HUES48 (cell line): ENCODE data around the gene EYS.
"Not testable (repeated sequence)": the region's sequence is repeated elsewhere in the genome, so short reads cannot be mapped to it uniquely, and the experiment has no call there.

Experiments
- H3K27ac ChIP-seq: one replicate; pipeline ENCODE4 v1.7.0; 2013; ENCODE audit warnings: low read depth, low read length, inconsistent platforms
- H3K27me3 ChIP-seq: 2 replicates; pipeline ENCODE4 v1.6.1; 2013; ENCODE audit warnings: mild to moderate bottlenecking, low read length; ENCODE audit not compliant: control insufficient read depth, insufficient read depth
- H3K36me3 ChIP-seq: 2 replicates; pipeline ENCODE4 v1.6.1; 2013; ENCODE audit warnings: low read length; ENCODE audit not compliant: control insufficient read depth, insufficient read depth
- H3K4me1 ChIP-seq: 2 replicates; pipeline ENCODE4 v1.6.1; 2013; ENCODE audit warnings: mild to moderate bottlenecking, low read length; ENCODE audit not compliant: control insufficient read depth, insufficient read depth
- H3K4me3 ChIP-seq: 2 replicates; pipeline ENCODE4 v1.5.1; 2013; ENCODE audit warnings: mild to moderate bottlenecking, low read depth, low read length
- H3K9ac ChIP-seq: 2 replicates; pipeline ENCODE4 v1.6.1; 2013; ENCODE audit warnings: mild to moderate bottlenecking, low read depth, low read length, moderate library complexity
- H3K9me3 ChIP-seq: 2 replicates; pipeline ENCODE4 v1.6.1; 2013; ENCODE audit warnings: low read length; ENCODE audit not compliant: control insufficient read depth, insufficient read depth

EYS gene

DNA sequence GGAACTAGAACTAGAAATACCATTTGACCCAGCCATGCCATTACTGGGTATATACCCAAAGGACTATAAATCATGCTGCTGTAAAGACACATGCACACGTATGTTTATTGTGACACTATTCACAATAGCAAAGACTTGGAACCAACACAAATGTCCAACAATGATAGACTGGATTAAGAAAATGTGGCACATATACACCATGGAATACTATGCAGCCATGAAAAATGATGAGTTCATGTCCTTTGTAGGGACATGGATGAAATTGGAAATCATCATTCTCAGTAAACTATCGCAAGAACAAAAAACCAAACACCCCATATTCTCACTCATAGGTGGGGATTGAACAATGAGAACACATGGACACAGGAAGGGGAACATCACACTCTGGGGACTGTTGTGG is 1968.8 kb downstream of the EYS start:
- H3K4me1 ChIP-seq, H3K36me3 ChIP-seq, H3K4me3 ChIP-seq, H3K9me3 ChIP-seq, H3K27me3 ChIP-seq, H3K9ac ChIP-seq, H3K27ac ChIP-seq: not testable (repeated sequence)

DNA sequence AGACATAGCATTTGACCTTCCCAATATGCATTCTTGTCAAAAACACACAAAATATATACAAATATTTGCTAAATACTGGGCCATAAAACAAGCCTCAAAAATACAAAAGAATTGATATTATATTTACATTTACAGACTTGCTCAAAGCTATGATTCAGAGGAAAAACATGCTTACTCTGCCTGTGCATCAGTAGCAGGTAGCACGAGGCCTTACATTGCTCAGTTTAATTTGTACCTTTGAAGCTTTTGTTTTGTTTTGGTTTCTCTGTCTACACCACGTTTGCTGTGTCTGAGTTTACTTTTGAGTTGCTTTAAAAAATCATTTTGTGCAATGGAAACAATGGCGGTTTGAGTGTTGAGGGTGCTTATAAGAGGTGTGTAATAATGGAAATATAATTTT is 1972.1 kb downstream of the EYS start:
- Histone ChIP-seq H3K27ac (no peak overlapping the region), H3K27me3 (no peaks in the 10 kb centered on the region), H3K4me3 (no peak overlapping the region), H3K36me3 (no peaks in the 10 kb centered on the region), H3K4me1 (no peaks in the 10 kb centered on the region), H3K9ac (no peak overlapping the region), H3K9me3 (no peaks in the 10 kb centered on the region)

DNA sequence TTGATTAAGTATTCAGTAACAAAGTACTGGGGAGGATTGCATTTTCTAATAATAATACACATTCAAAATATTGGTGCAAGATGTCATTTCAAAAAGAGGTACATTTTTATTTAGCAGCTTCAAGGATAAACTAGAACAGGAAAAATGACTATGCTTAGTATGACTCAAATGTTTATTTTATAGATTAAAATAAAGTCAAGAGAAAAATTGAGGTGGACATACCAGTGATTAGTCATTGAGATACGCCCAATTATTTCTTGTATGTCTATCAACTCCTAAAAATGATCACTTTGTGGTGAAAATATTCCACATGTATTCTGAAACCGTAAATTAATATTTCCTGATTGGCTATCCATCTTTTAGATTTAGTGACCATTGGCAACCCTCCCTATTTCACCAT is 1974.7 kb downstream of the EYS start:
- no peaks in the 10 kb centered on the region for H3K4me1 ChIP-seq
- no peak overlapping the region for H3K9ac ChIP-seq
- no peaks in the 10 kb centered on the region for H3K36me3 ChIP-seq
- no peak overlapping the region for H3K27ac ChIP-seq
- no peaks in the 10 kb centered on the region for H3K27me3 ChIP-seq
- H3K4me3 ChIP-seq, result no peak overlapping the region
- H3K9me3 ChIP-seq, result no peaks in the 10 kb centered on the region

DNA sequence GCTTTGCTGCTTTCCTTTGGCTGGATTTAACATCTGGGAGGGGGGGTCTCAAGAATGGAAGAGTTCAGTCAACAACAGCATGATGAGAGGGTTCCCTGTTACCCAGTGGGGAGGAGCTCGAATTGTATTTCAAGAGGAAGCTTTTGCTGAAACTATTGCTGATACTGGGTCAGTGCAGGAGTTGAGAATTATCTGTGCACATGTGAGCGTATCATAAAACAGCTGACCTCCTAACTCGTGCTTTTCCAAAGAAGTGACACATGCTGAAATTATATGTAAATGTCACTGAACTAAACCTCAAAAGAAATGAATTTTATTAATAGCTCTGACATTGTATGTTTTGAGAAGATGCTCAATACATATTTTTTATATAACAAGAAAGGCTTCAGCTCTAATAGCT is 1975.1 kb downstream of the EYS start:
- Histone ChIP-seq H3K4me1 (no peaks in the 10 kb centered on the region), H3K9ac (no peak overlapping the region), H3K9me3 (no peaks in the 10 kb centered on the region), H3K36me3 (no peaks in the 10 kb centered on the region), H3K27ac (no peak overlapping the region), H3K27me3 (no peaks in the 10 kb centered on the region), H3K4me3 (no peak overlapping the region)

DNA sequence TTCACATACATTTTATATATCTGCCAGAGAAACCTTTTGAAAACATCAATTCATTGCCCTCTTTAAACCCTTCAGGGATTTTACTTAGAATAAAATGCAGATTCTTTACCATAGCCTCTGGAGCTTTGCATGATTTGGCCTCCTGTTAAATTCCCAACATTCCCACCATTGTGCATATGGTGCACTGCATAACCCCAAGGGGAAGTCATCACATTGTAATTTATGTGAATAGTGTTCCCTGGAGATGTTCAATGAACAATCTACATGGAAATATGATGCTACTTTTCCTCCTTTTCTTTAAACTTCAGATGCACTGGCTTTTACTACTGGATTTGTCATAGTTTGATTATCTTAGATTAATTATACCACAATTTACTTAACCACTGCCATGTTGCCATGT is 1976.7 kb downstream of the EYS start:
- Histone ChIP-seq H3K9me3 (no peaks in the 10 kb centered on the region), H3K4me3 (no peak overlapping the region), H3K27ac (no peak overlapping the region), H3K27me3 (no peaks in the 10 kb centered on the region), H3K36me3 (no peaks in the 10 kb centered on the region), H3K4me1 (no peaks in the 10 kb centered on the region), H3K9ac (no peak overlapping the region)

DNA sequence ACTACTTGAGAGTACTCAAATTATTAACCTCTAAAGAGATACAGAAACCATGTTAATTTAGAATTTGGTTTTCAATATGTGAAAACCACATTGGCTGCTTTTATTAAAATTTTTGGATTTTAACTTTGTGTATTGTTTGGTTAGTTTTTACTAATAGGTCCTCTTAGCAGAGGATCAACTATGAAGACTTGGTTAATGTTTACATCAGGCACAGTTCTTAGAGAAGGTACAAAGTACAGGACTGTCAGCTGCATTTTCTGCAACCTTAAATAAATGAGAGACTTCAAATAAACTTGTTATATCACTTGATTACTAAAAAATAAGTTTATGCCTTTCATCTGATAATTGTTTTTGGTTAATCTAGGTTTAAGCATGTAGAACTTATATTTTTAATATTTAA is 1982.3 kb downstream of the EYS start:
- no peak overlapping the region for H3K4me3 ChIP-seq
- H3K36me3 ChIP-seq, result no peaks in the 10 kb centered on the region
- H3K9me3 ChIP-seq, result no peaks in the 10 kb centered on the region
- no peaks in the 10 kb centered on the region for H3K4me1 ChIP-seq
- H3K27me3 ChIP-seq, result no peaks in the 10 kb centered on the region
- H3K27ac ChIP-seq, result no peak overlapping the region
- H3K9ac ChIP-seq, result no peak overlapping the region

DNA sequence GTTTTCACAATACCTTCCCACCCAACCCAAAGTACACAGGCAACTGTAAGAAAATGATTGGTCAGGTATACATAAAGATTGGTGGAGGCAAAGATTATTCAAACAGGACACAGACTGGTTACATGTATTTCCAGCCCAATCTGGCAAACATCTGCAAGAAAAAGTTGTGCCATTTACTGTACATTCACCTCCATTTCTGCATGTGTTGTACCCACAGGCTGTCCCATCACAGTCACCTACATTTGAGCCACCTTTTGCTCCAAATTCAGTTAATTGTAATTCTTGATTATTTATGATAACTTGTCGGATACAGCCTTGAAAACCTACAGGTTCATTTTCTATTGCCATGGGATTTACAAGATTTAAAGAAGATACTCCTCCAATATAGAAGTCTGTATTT is 1985.8 kb downstream of the EYS start:
- Histone ChIP-seq H3K4me1 (no peaks in the 10 kb centered on the region), H3K36me3 (no peaks in the 10 kb centered on the region), H3K9me3 (no peaks in the 10 kb centered on the region), H3K27me3 (no peaks in the 10 kb centered on the region), H3K4me3 (no peak overlapping the region), H3K9ac (no peak overlapping the region), H3K27ac (no peak overlapping the region)

DNA sequence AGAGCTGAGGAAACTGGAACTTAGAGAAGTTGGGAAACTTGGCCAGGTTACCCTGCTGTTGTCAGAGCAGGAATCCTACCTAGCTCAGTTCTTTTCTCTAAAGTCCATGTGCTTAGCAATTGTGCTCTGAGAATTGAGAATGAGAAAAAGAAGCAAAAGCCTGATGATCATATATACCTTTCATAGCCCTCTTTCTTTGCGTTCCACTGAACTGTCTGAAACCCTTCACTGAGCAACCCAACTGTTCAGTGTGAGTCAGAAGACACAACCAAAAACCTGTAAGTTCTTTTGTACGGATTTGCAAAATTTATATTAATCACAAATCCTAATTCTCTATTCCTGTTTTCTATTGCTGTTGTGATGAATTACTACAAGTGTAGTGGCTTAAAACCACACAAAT is 1990.9 kb downstream of the EYS start:
- Histone ChIP-seq H3K9me3 (no peaks in the 10 kb centered on the region), H3K4me3 (no peak overlapping the region), H3K27ac (no peak overlapping the region), H3K4me1 (no peaks in the 10 kb centered on the region), H3K36me3 (peaks cover 37% of the 10 kb centered on the region), H3K9ac (no peak overlapping the region), H3K27me3 (no peaks in the 10 kb centered on the region)

DNA sequence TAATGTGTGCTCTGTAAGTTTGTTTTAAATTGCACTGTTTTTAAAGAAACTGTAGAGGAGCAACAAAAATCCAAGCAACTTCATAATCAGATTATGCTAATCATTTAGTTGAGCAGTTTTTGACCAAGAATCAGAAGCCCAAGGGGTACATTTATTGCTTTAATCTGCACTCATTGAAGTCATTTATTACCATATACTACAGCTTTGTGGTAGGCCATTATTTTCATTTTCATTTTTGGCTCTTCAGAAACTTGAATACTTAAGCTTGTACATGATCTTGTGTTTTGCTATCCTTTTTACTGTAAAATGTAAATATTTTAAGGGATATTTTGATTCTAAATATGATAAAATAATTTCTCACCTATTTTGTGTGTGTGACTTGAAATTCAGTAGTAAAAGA is 1992.9 kb downstream of the EYS start:
- H3K27me3 ChIP-seq, result no peaks in the 10 kb centered on the region
- no peaks in the 10 kb centered on the region for H3K4me1 ChIP-seq
- H3K36me3 ChIP-seq, result peaks cover 58% of the 10 kb centered on the region
- H3K9ac ChIP-seq, result no peak overlapping the region
- H3K9me3 ChIP-seq, result no peaks in the 10 kb centered on the region
- no peak overlapping the region for H3K27ac ChIP-seq
- H3K4me3 ChIP-seq, result no peak overlapping the region

DNA sequence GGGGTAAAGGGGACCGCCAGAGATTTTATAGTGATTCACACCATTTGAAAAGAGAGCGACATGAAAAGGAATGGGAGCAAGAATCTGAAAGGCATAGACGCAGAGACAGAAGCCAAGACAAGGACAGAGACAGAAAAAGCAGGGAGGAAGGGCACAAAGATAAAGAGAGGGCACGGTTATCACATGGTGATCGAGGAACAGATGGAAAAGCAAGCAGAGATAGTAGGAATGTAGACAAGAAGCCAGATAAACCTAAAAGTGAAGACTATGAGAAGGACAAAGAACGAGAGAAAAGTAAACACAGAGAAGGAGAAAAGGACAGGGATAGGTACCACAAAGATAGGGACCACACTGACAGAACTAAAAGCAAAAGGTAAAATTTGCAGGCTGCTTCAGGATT is 1993.7 kb downstream of the EYS start:
- Histone ChIP-seq H3K4me3 (no peak overlapping the region), H3K4me1 (no peaks in the 10 kb centered on the region), H3K27ac (no peak overlapping the region), H3K27me3 (no peaks in the 10 kb centered on the region), H3K36me3 (peaks cover 65% of the 10 kb centered on the region), H3K9me3 (no peaks in the 10 kb centered on the region), H3K9ac (no peak overlapping the region)

DNA sequence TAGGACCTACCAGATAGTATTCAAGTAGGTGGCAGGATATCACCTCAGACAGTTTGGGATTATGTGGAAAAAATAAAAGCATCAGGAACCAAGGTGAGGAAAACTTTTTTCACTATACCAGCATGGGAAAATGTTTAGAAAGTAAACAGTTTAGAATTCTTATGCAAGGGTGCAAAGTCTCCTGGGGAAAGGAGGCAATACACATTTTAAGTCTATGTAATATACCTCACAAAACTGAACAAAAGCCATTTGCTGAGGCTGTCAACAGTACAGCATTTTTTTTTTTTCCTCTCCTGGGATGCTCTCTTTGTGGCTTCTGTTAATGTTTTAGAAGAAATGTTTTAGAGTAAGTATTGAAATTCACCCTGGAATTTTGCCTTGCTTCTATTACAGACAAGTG is 1997.9 kb downstream of the EYS start:
- Histone ChIP-seq H3K27me3 (no peaks in the 10 kb centered on the region), H3K9me3 (no peaks in the 10 kb centered on the region), H3K9ac (no peak overlapping the region), H3K4me3 (no peak overlapping the region), H3K4me1 (no peaks in the 10 kb centered on the region), H3K27ac (no peak overlapping the region), H3K36me3 (peaks cover 97% of the 10 kb centered on the region)

DNA sequence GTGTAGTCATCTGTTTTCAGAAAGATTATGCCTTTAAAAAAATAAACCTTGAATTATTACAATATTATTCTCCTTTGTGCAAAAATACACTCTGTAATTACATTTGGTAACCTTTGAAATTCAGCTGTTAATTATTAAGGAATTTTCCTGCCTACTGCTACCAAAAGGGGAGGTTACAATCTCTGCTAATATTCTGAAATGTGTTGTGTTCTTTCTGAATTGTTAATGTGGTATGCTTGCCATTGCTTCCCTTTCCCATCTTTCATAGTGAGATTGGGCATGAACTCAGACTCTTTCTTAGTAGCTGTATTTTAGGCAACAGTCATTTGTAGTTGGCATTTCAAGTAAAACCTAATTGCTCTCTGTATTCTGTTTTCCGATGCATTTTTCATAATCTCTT is 1998.4 kb downstream of the EYS start:
- H3K27ac ChIP-seq, result no peak overlapping the region
- H3K4me1 ChIP-seq, result no peaks in the 10 kb centered on the region
- H3K36me3 ChIP-seq, result peaks cover 97% of the 10 kb centered on the region
- no peaks in the 10 kb centered on the region for H3K27me3 ChIP-seq
- no peaks in the 10 kb centered on the region for H3K9me3 ChIP-seq
- H3K9ac ChIP-seq, result no peak overlapping the region
- no peak overlapping the region for H3K4me3 ChIP-seq
